ENCODE data around the gene CENPW. TPM values are rescaled to one million over a fixed set of nuclear protein-coding genes. Genes with fewer than 3 reads are reported as not detected.

CENPW gene
- polyA plus RNA-seq, 1 donor (not counting 4 experiments of a cell fraction or from before 2014, with no cell fraction given), result 20.9 TPM

DNA sequence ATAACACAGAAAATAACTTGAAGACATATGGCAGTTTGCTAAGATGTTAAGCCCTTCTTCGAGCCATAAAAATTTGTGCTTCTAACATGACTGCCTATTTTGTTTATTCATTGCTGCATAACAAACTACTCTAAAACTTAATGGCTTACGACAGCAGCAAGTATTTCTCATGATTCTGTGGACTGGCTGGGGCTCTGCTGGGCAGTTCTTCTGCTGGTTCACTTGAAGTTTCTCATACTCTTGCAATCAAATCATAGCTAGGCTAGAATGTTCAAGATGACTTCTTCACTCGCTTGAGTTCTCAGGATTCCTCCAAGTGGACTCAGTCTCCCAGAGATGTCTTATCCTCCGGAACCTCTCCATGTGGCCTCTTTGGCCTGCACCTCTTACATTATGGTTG lies 33.4 kb downstream of the CENPW start:
- dilution Hi-C loops (cut with MboI; ENCODE audit: extremely low pct_ligation_motif_present, low sequenced_read_pairs), result no loop called here
- TF ChIP-seq EZH2 (IDR thresholded peaks at IDR 0.05; ENCODE audit: low read length) (no peak), CTCF (optimal IDR thresholded peaks at IDR 0.05 in 1 of 3, IDR thresholded peaks at IDR 0.05 in 1 of 3, conservative IDR thresholded peaks at IDR 0.05 in 1 of 3; ENCODE audit: extremely low read depth in 1 of 3, insufficient read depth in 2 of 3, low read length in 3 of 3) (no peak)
- no peak overlapping the region for H3K4me2 ChIP-seq (ENCODE audit: control insufficient read depth, extremely low read depth, insufficient read depth, low read depth, low read length)

GRCh38 chr6:126374372-126374771 lies 34.5 kb downstream of the CENPW start:
- dilution Hi-C loops (cut with MboI; ENCODE audit: extremely low pct_ligation_motif_present, low sequenced_read_pairs), result no loop called here
- no peak overlapping the region for H3K4me3 ChIP-seq (ENCODE audit: control insufficient read depth in 2 of 3, extremely low read depth in 1 of 3, insufficient read depth in 2 of 3, low read depth in 1 of 3, low read length in 3 of 3)
- FAIRE-seq, result no peak
- H3K4me1 ChIP-seq (ENCODE audit: control insufficient read depth, extremely low read depth, insufficient read depth, low read length), result no peaks in the 10 kb centered on the region
- no peaks in the 10 kb centered on the region for H3K79me2 ChIP-seq (ENCODE audit: control insufficient read depth, insufficient read depth, low read length)
- H3K4me2 ChIP-seq (ENCODE audit: control insufficient read depth, extremely low read depth, insufficient read depth, low read depth, low read length), result no peak overlapping the region
- no peak overlapping the region for H2AFZ ChIP-seq (ENCODE audit: control insufficient read depth, low read length)
- no peaks in the 10 kb centered on the region for H4K20me1 ChIP-seq (ENCODE audit: control insufficient read depth, extremely low read depth, insufficient read depth, low read length)
- DNase-seq (ENCODE audit: low read depth, low spot score), result no peak
- H3K9ac ChIP-seq (ENCODE audit: control insufficient read depth, extremely low read depth, insufficient read depth, low read length), result no peak overlapping the region
- H3K27me3 ChIP-seq (ENCODE audit: control insufficient read depth, extremely low read depth, insufficient read depth, low read length), result no peaks in the 10 kb centered on the region
- no peak overlapping the region for H3K27ac ChIP-seq (ENCODE audit: control insufficient read depth, insufficient read depth, low read length)
- H3K36me3 ChIP-seq (ENCODE audit: control insufficient read depth in 2 of 2, extremely low read depth in 1 of 2, insufficient read depth in 2 of 2, low read length in 2 of 2), result no peaks in the 10 kb centered on the region
- TF ChIP-seq EZH2 (IDR thresholded peaks at IDR 0.05; ENCODE audit: low read length) (no peak), CTCF (optimal IDR thresholded peaks at IDR 0.05 in 1 of 3, IDR thresholded peaks at IDR 0.05 in 1 of 3, conservative IDR thresholded peaks at IDR 0.05 in 1 of 3; ENCODE audit: extremely low read depth in 1 of 3, insufficient read depth in 2 of 3, low read length in 3 of 3) (no peak)
- no peaks in the 10 kb centered on the region for H3K9me3 ChIP-seq (ENCODE audit: control insufficient read depth, low read depth, low read length)
- no peaks in the 10 kb centered on the region for H3K9me1 ChIP-seq (ENCODE audit: control insufficient read depth, extremely low read depth, insufficient read depth, low read length)

More for the DNA sequence above, 33.4 kb downstream of the CENPW start:
- Histone ChIP-seq H3K4me1 (ENCODE audit: control insufficient read depth, extremely low read depth, insufficient read depth, low read length) (no peaks in the 10 kb centered on the region), H3K4me3 (ENCODE audit: control insufficient read depth in 2 of 3, extremely low read depth in 1 of 3, insufficient read depth in 2 of 3, low read depth in 1 of 3, low read length in 3 of 3) (no peak overlapping the region), H4K20me1 (ENCODE audit: control insufficient read depth, extremely low read depth, insufficient read depth, low read length) (no peaks in the 10 kb centered on the region), H3K9ac (ENCODE audit: control insufficient read depth, extremely low read depth, insufficient read depth, low read length) (no peak overlapping the region), H3K79me2 (ENCODE audit: control insufficient read depth, insufficient read depth, low read length) (no peaks in the 10 kb centered on the region), H2AFZ (ENCODE audit: control insufficient read depth, low read length) (no peak overlapping the region), H3K9me3 (ENCODE audit: control insufficient read depth, low read depth, low read length) (no peaks in the 10 kb centered on the region), H3K36me3 (ENCODE audit: control insufficient read depth in 2 of 2, extremely low read depth in 1 of 2, insufficient read depth in 2 of 2, low read length in 2 of 2) (no peaks in the 10 kb centered on the region), H3K9me1 (ENCODE audit: control insufficient read depth, extremely low read depth, insufficient read depth, low read length) (no peaks in the 10 kb centered on the region), H3K27me3 (ENCODE audit: control insufficient read depth, extremely low read depth, insufficient read depth, low read length) (no peaks in the 10 kb centered on the region), H3K27ac (ENCODE audit: control insufficient read depth, insufficient read depth, low read length) (no peak overlapping the region)
- DNase-seq (ENCODE audit: low read depth, low spot score) (no peak), FAIRE-seq (no peak)

All from keratinocyte (primary cell).